DMS53 treated with DMSO at 0.1 percent for 48 hours (cell line): ENCODE measurements around the gene KIAA0232.

Experiments
- DNase-seq: peaks from one replicate; lab custom pipeline; 2025; ENCODE audit not compliant: unreplicated experiment; lab: John Stamatoyannopoulos, UW

The KIAA0232 gene

GRCh38 chr4:6845027-6845426 lies 62.5 kb downstream of the KIAA0232 start:
- no peak for DNase-seq

- no peak for DNase-seq
Observed at GRCh38 chr4:6845574-6845973, 63.0 kb downstream of the KIAA0232 start.

GRCh38 chr4:6847178-6847577 lies 64.7 kb downstream of the KIAA0232 start:
- DNase-seq = no peak

GRCh38 chr4:6848717-6849305 lies 66.3 kb downstream of the KIAA0232 start:
- no peak for DNase-seq

- DNase-seq = no peak
Observed at GRCh38 chr4:6849691-6850090, 67.2 kb downstream of the KIAA0232 start.

- no peak for DNase-seq
Observed at GRCh38 chr4:6851431-6851830, 68.9 kb downstream of the KIAA0232 start.

GRCh38 chr4:6851962-6852361 lies 69.4 kb downstream of the KIAA0232 start:
- DNase-seq = no peak

GRCh38 chr4:6852582-6852981 lies 70.1 kb downstream of the KIAA0232 start:
- no peak for DNase-seq

- no peak for DNase-seq
Observed at GRCh38 chr4:6854098-6854744, 71.7 kb downstream of the KIAA0232 start.

- peak; percentile 100 for DNase-seq
Observed at GRCh38 chr4:6855692-6856297, 73.3 kb downstream of the KIAA0232 start.

GRCh38 chr4:6856391-6856790 lies 73.9 kb downstream of the KIAA0232 start:
- no peak for DNase-seq

GRCh38 chr4:6857009-6857882 lies 74.7 kb downstream of the KIAA0232 start:
- no peak for DNase-seq

GRCh38 chr4:6858997-6859396 lies 76.5 kb downstream of the KIAA0232 start:
- DNase-seq = no peak

- no peak for DNase-seq
Observed at GRCh38 chr4:6859543-6859942, 77.0 kb downstream of the KIAA0232 start.

GRCh38 chr4:6868386-6868785 lies 85.9 kb downstream of the KIAA0232 start:
- DNase-seq = no peak

GRCh38 chr4:6869944-6870343 lies 87.4 kb downstream of the KIAA0232 start:
- no peak for DNase-seq

- no peak for DNase-seq
Observed at GRCh38 chr4:6873291-6873690, 90.8 kb downstream of the KIAA0232 start.

- peak; percentile 48 for DNase-seq
Observed at GRCh38 chr4:6873792-6874461, 91.4 kb downstream of the KIAA0232 start.

GRCh38 chr4:6874981-6875380 lies 92.5 kb downstream of the KIAA0232 start:
- no peak for DNase-seq

GRCh38 chr4:6875431-6875831 lies 92.9 kb downstream of the KIAA0232 start:
- no peak for DNase-seq

- no peak for DNase-seq
Observed at GRCh38 chr4:6876440-6876839, 93.9 kb downstream of the KIAA0232 start.
